A549 treated with Hydrocortisone at 1 μM for 4 hours (cell line): ENCODE data around the gene C16orf95. TPM values are rescaled to one million over a fixed set of nuclear protein-coding genes. Genes with fewer than 3 reads are reported as not detected.

Experiments
- total RNA-seq: library from RNA; stranded (reverse); fragments of 200-300 nt; extraction: Qiagen RNA extraction; gene quantifications from 5 replicates; pipeline ENCODE4 v1.2.3, GENCODE V29; 2022

C16orf95 gene, protein sequence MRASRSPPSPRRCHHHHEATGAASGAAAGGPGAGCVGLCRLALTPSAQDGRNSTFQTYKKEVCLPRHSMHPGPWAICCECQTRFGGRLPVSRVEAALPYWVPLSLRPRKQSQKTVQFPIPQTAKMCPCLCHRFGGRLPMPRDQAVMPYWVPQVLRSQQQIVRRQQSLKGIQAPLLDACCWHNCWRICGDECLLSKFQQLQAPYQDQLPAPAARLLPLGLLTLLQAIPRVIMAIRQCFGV
- 4.8 to 7.6 TPM (median 7.0 TPM) in 5 replicates for total RNA-seq

DNA sequence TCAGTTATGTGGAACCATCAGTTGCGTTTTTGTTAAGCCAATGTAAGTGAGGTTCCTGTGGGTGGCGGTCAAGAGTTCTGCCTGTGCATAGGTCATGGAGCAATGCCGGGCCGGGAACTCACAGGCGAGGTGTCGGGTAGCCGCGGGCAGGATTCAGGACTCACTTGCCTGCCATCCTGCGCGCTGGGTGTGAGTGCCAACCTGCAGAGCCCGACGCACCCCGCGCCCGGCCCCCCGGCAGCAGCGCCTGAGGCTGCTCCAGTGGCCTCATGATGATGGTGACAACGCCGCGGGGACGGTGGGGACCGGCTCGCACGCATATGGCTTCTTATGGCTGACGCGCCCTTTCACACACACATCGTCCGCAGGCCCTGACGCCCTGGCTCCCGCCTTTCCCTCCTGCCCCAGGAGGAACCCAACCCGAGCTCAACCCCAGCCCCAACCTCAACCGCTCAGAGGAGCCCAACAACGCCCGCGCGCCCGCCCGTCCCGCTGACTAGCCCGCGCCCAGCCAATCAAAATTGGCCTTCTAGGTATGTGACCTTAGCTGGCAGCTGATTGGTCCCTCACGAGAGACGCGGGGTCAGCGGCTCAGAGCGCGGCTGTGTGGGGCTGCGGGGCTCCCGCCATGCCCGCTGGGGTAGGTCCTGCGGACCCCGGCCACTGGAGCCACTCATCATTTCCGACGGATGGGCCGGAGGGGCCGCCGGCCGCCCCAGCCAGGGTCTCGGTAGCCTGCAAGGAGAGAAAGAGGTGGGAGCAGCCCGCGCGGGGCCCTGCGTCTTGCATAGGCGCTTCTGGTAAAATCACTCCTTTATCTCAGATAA lies at the start of gene C16orf95:
TSS of gene C16orf95 (minus strand) at position 470 of the 827 bp plus-strand sequence. CDS start at position 320, 150 bp downstream.

Other genes starting within 250 kb of the C16orf95 start
- 22.3 to 27.1 TPM (median 25.8 TPM) in 5 replicates for gene FBXO31, start 66.4 kb upstream of the C16orf95 start, total RNA-seq
- gene MAP1LC3B, start 74.9 kb upstream of the C16orf95 start, total RNA-seq, result 80.9 to 91.7 TPM (median 83.4 TPM) in 5 replicates
- gene ZCCHC14, start 175.6 kb upstream of the C16orf95 start, total RNA-seq, result 6.5 to 8.8 TPM (median 8.2 TPM) in 5 replicates